Measurements from ENCODE around the gene NKAP. TPM values are rescaled to one million over a fixed set of nuclear protein-coding genes. Genes with fewer than 3 reads are reported as not detected.
A peak's percentile ranks its signal among the peaks of the same experiment; 100 is the strongest.

NKAP gene
- total and polyA plus RNA-seq, 2 of the 13 experiments (the other 11 are each of a cell fraction or from before 2014, with no cell fraction given) = 3.6 to 6.1 TPM

GRCh38 chrX:119885554-119886428 lies 57.8 kb downstream of the NKAP start (continued):
- TF ChIP-seq ZNF816 (CRISPR knock-in tag; IDR thresholded peaks at IDR 0.05; ENCODE audit: borderline replicate concordance) (no peak), GFI1 (CRISPR knock-in tag; IDR thresholded peaks at IDR 0.05; ENCODE audit: borderline replicate concordance) (peak; percentile 87), TBX2 (CRISPR knock-in tag; IDR thresholded peaks at IDR 0.05; ENCODE audit: borderline replicate concordance) (peak; percentile 31; the same call in 1 of the 2 replicates), HDAC2 (CRISPR knock-in tag; IDR thresholded peaks at IDR 0.05) (peak; percentile 42; the same call in 1 of the 2 replicates), HNF4A (CRISPR knock-in tag; IDR thresholded peaks at IDR 0.05) (peak; percentile 52), ZNF232 (CRISPR knock-in tag; IDR thresholded peaks at IDR 0.05; ENCODE audit: borderline replicate concordance) (no peak), SOX13 (IDR thresholded peaks at IDR 0.05) (no peak), SOX13 (CRISPR knock-in tag; conservative IDR thresholded peaks at IDR 0.05 in 1 of 2, IDR thresholded peaks at IDR 0.05 in 1 of 2) (peak in 1 of 2 experiments; percentile 15; a peak in 1 of 4 replicates), YEATS2 (CRISPR knock-in tag; IDR thresholded peaks at IDR 0.05; ENCODE audit: borderline replicate concordance) (peak; percentile 65; the same call in 1 of the 2 replicates), RFXAP (CRISPR knock-in tag; IDR thresholded peaks at IDR 0.05; ENCODE audit: borderline replicate concordance) (peak; percentile 91), KAT8 (CRISPR knock-in tag; IDR thresholded peaks at IDR 0.05) (peak; percentile 64), FOXM1 (CRISPR knock-in tag; IDR thresholded peaks at IDR 0.05) (no peak), SAP130 (CRISPR knock-in tag; IDR thresholded peaks at IDR 0.05; ENCODE audit: low read depth) (peak; percentile 62), ZNF44 (CRISPR knock-in tag; IDR thresholded peaks at IDR 0.05) (no peak), ZNF329 (CRISPR knock-in tag; IDR thresholded peaks at IDR 0.05; ENCODE audit: low read depth) (no peak), FOXA3 (CRISPR knock-in tag; IDR thresholded peaks at IDR 0.05) (0 out of 2 replicates have a peak, but pooled peaks have one; percentile 20), NR2F6 (IDR thresholded peaks at IDR 0.05) (no peak), NR2F6 (CRISPR knock-in tag; IDR thresholded peaks at IDR 0.05) (0 out of 2 replicates have a peak, but pooled peaks have one; percentile 9), PHF8 (CRISPR knock-in tag; IDR thresholded peaks at IDR 0.05) (peak; percentile 53; the same call in 1 of the 2 replicates), MEF2D (CRISPR knock-in tag; IDR thresholded peaks at IDR 0.05) (no peak), TBX3 (IDR thresholded peaks at IDR 0.05; ENCODE audit: borderline replicate concordance) (peak; percentile 19; the same call in 1 of the 2 replicates), NFYB (CRISPR knock-in tag; IDR thresholded peaks at IDR 0.05) (peak; percentile 96)
- TF ChIP-seq, protein P1, sequence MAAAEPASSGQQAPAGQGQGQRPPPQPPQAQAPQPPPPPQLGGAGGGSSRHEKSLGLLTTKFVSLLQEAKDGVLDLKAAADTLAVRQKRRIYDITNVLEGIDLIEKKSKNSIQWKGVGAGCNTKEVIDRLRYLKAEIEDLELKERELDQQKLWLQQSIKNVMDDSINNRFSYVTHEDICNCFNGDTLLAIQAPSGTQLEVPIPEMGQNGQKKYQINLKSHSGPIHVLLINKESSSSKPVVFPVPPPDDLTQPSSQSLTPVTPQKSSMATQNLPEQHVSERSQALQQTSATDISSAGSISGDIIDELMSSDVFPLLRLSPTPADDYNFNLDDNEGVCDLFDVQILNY (CRISPR knock-in tag; conservative IDR thresholded peaks at IDR 0.05) = no peak

Data from HepG2 (cell line).